Activated T-helper 1 cell treated with anti-CD3 and anti-CD28 coated beads, Interleukin-12 subunit alpha, Interleukin-12 subunit beta, Interleukin-2, Interleukin-4 antibody, amounts not matched to agents 30 ng/mL and 10 ng/mL and 1 ng/mL, durations not matched to agents 14 hours and 24 hours and 36 hours (primary cell): ENCODE results near the gene RMDN2. TPM values are rescaled to one million over a fixed set of nuclear protein-coding genes. Genes with fewer than 3 reads are reported as not detected.
A peak's percentile ranks its signal among the peaks of the same experiment; 100 is the strongest.

Experiments used
- DNase-seq: peaks from one replicate; pipeline ENCODE4 v3.0.0; 2021; ENCODE audit warnings: low spot score
- H3K27ac Mint-ChIP-seq: one replicate; pipeline ENCODE4 v1.8.0; 2021; ENCODE audit warnings: mild to moderate bottlenecking, mixed read lengths
- H3K27me3 Mint-ChIP-seq: one replicate; pipeline ENCODE4 v1.8.0; 2022; ENCODE audit warnings: mild to moderate bottlenecking, moderate library complexity, mixed read lengths; ENCODE audit not compliant: insufficient read depth
- H3K36me3 Mint-ChIP-seq: one replicate; pipeline ENCODE4 v1.8.0; 2021; ENCODE audit warnings: low read depth, mixed read lengths
- H3K4me1 Mint-ChIP-seq: one replicate; pipeline ENCODE4 v1.8.0; 2021; ENCODE audit warnings: low read depth, mixed read lengths
- H3K4me3 Mint-ChIP-seq: one replicate; pipeline ENCODE4 v1.8.0; 2021; ENCODE audit warnings: mild to moderate bottlenecking, moderate library complexity, mixed read lengths
- H3K9me3 Mint-ChIP-seq: one replicate; pipeline ENCODE4 v1.8.0; 2021; ENCODE audit warnings: mixed read lengths
- intact Hi-C: fragments of 100-400 bp; cut with micrococcal nuclease; formaldehyde crosslinking; loops from one replicate; pipeline ENCODE4 v1.15.1; 2024
- total RNA-seq: library from RNA; stranded (reverse); gene quantifications from 2 replicates; pipeline ENCODE4 v1.2.3, GENCODE V29; 2022

The RMDN2 gene
- total RNA-seq = 1.3 and 2.2 TPM in 2 replicates

GRCh38 chr2:37925063-37925897 lies at the start of gene RMDN2:
Gene RMDN2 (plus strand): TSS chr2:37925287. CDS start chr2:37929278, 3,991 bp downstream.
- peaks cover 40% of the 10 kb centered on the region for H3K27me3 Mint-ChIP-seq
- no peaks in the 10 kb centered on the region for H3K9me3 Mint-ChIP-seq
- peak; percentile 70 for DNase-seq
- peaks cover 9% of the 10 kb centered on the region for H3K4me1 Mint-ChIP-seq
- peak within 1 kb of the TSS; percentile 88 for H3K4me3 Mint-ChIP-seq
- no peaks in the 10 kb centered on the region for H3K36me3 Mint-ChIP-seq
- intact Hi-C loops = loop anchor here (10.0 kb wide), 1 partner anchor 150 kb away; the partner anchor contains the start of gene CYP1B1
- H3K27ac Mint-ChIP-seq = peak within 1 kb of the TSS; percentile 76

GRCh38 chr2:37875403-37875906 lies 49.6 kb upstream of the RMDN2 start:
- peaks cover 49% of the 10 kb centered on the region for H3K4me1 Mint-ChIP-seq
- H3K9me3 Mint-ChIP-seq = no peaks in the 10 kb centered on the region
- no peak overlapping the region for H3K4me3 Mint-ChIP-seq
- intact Hi-C loops = loop anchor here (5.0 to 10.0 kb wide), 3 partner anchors 338 to 1731 kb away; no protein-coding TSS in a partner anchor
- H3K27me3 Mint-ChIP-seq = peaks cover 24% of the 10 kb centered on the region
- no peak for DNase-seq
- H3K36me3 Mint-ChIP-seq = peaks cover 4% of the 10 kb centered on the region
- no peak overlapping the region for H3K27ac Mint-ChIP-seq

- H3K9me3 Mint-ChIP-seq = no peaks in the 10 kb centered on the region
- peaks cover 42% of the 10 kb centered on the region for H3K4me1 Mint-ChIP-seq
- peaks cover 1% of the 10 kb centered on the region for H3K36me3 Mint-ChIP-seq
- intact Hi-C loops = loop anchor here (1.0 to 10.0 kb wide), 4 partner anchors 339 to 1731 kb away; no protein-coding TSS in a partner anchor
- H3K4me3 Mint-ChIP-seq = no peak overlapping the region
- H3K27ac Mint-ChIP-seq = no peak overlapping the region
- DNase-seq = no peak
- H3K27me3 Mint-ChIP-seq = peaks cover 26% of the 10 kb centered on the region
Measured at GRCh38 chr2:37876227-37876626, 48.9 kb upstream of the RMDN2 start.

- no peak overlapping the region for H3K4me3 Mint-ChIP-seq
- no peaks in the 10 kb centered on the region for H3K36me3 Mint-ChIP-seq
- H3K27ac Mint-ChIP-seq = no peak overlapping the region
- no peaks in the 10 kb centered on the region for H3K9me3 Mint-ChIP-seq
- no peak for DNase-seq
- intact Hi-C loops = loop anchor here (1.0 to 10.0 kb wide), 6 partner anchors 45 to 1733 kb away; no protein-coding TSS in a partner anchor
- H3K4me1 Mint-ChIP-seq = peaks cover 27% of the 10 kb centered on the region
- peaks cover 27% of the 10 kb centered on the region for H3K27me3 Mint-ChIP-seq
Measured at GRCh38 chr2:37877457-37878315, 47.4 kb upstream of the RMDN2 start.

- Mint-ChIP-seq H3K4me1 (peaks cover 19% of the 10 kb centered on the region), H3K27me3 (peaks cover 33% of the 10 kb centered on the region), H3K4me3 (no peak overlapping the region), H3K27ac (no peak overlapping the region), H3K36me3 (no peaks in the 10 kb centered on the region), H3K9me3 (no peaks in the 10 kb centered on the region)
- intact Hi-C loops = loop anchor here (5.0 to 10.0 kb wide), 3 partner anchors 341 to 1734 kb away; no protein-coding TSS in a partner anchor
- DNase-seq = no peak
Measured at GRCh38 chr2:37878536-37878935, 46.6 kb upstream of the RMDN2 start.

- Mint-ChIP-seq H3K36me3 (no peaks in the 10 kb centered on the region), H3K27ac (no peak overlapping the region), H3K9me3 (no peaks in the 10 kb centered on the region), H3K27me3 (peaks cover 34% of the 10 kb centered on the region), H3K4me1 (peaks cover 5% of the 10 kb centered on the region), H3K4me3 (no peak overlapping the region)
- intact Hi-C loops = no loop called here
- no peak for DNase-seq
Measured at GRCh38 chr2:37880551-37880950, 44.5 kb upstream of the RMDN2 start.

GRCh38 chr2:37881397-37881796 lies 43.7 kb upstream of the RMDN2 start:
- Mint-ChIP-seq H3K27me3 (peaks cover 32% of the 10 kb centered on the region), H3K4me1 (peaks cover 5% of the 10 kb centered on the region), H3K4me3 (no peak overlapping the region), H3K9me3 (no peaks in the 10 kb centered on the region), H3K36me3 (no peaks in the 10 kb centered on the region), H3K27ac (no peak overlapping the region)
- intact Hi-C loops = no loop called here
- DNase-seq = no peak

- no peaks in the 10 kb centered on the region for H3K36me3 Mint-ChIP-seq
- H3K4me1 Mint-ChIP-seq = peaks cover 5% of the 10 kb centered on the region
- H3K27me3 Mint-ChIP-seq = peaks cover 35% of the 10 kb centered on the region
- no peak overlapping the region for H3K27ac Mint-ChIP-seq
- no peak overlapping the region for H3K4me3 Mint-ChIP-seq
- intact Hi-C loops = no loop called here
- no peak for DNase-seq
- no peaks in the 10 kb centered on the region for H3K9me3 Mint-ChIP-seq
Measured at GRCh38 chr2:37882036-37882435, 43.1 kb upstream of the RMDN2 start.

- intact Hi-C loops = no loop called here
- Mint-ChIP-seq H3K36me3 (no peaks in the 10 kb centered on the region), H3K27me3 (peaks cover 36% of the 10 kb centered on the region), H3K27ac (no peak overlapping the region), H3K9me3 (no peaks in the 10 kb centered on the region), H3K4me3 (no peak overlapping the region), H3K4me1 (no peaks in the 10 kb centered on the region)
- no peak for DNase-seq
Measured at GRCh38 chr2:37883518-37883917, 41.6 kb upstream of the RMDN2 start.

- H3K4me3 Mint-ChIP-seq = no peak overlapping the region
- peaks cover 30% of the 10 kb centered on the region for H3K27me3 Mint-ChIP-seq
- H3K9me3 Mint-ChIP-seq = no peaks in the 10 kb centered on the region
- DNase-seq = no peak
- no peaks in the 10 kb centered on the region for H3K36me3 Mint-ChIP-seq
- no peaks in the 10 kb centered on the region for H3K4me1 Mint-ChIP-seq
- no peak overlapping the region for H3K27ac Mint-ChIP-seq
- intact Hi-C loops = no loop called here
Measured at GRCh38 chr2:37885329-37885993, 39.6 kb upstream of the RMDN2 start.

GRCh38 chr2:37886745-37887144 lies 38.3 kb upstream of the RMDN2 start:
- Mint-ChIP-seq H3K27me3 (peaks cover 26% of the 10 kb centered on the region), H3K36me3 (no peaks in the 10 kb centered on the region), H3K4me3 (no peak overlapping the region), H3K9me3 (no peaks in the 10 kb centered on the region), H3K4me1 (no peaks in the 10 kb centered on the region), H3K27ac (no peak overlapping the region)
- intact Hi-C loops = no loop called here
- no peak for DNase-seq

- peaks cover 4% of the 10 kb centered on the region for H3K4me1 Mint-ChIP-seq
- intact Hi-C loops = no loop called here
- H3K4me3 Mint-ChIP-seq = no peak overlapping the region
- H3K27me3 Mint-ChIP-seq = peaks cover 26% of the 10 kb centered on the region
- no peaks in the 10 kb centered on the region for H3K36me3 Mint-ChIP-seq
- no peak for DNase-seq
- no peaks in the 10 kb centered on the region for H3K9me3 Mint-ChIP-seq
- no peak overlapping the region for H3K27ac Mint-ChIP-seq
Measured at GRCh38 chr2:37887286-37887685, 37.8 kb upstream of the RMDN2 start.
